ENCODE results near the gene PLA2G6.
"Not testable (repeated sequence)": the region's sequence is repeated elsewhere in the genome, so short reads cannot be mapped to it uniquely, and the experiment has no call there.

PLA2G6 gene

GRCh38 chr22:38192475-38192863, 10.8 kb upstream of the PLA2G6 start:
- Histone ChIP-seq H3K4me1 (ENCODE audit: control insufficient read depth, insufficient read depth, low read length) (no peaks in the 10 kb centered on the region), H3K36me3 (ENCODE audit: control insufficient read depth, insufficient read depth, low read length) (no peaks in the 10 kb centered on the region), H3K4me3 (ENCODE audit: low read length) (no peak overlapping the region), H3K9ac (ENCODE audit: low read length) (no peak overlapping the region), H3K27me3 (ENCODE audit: control insufficient read depth, insufficient read depth, low read length) (no peaks in the 10 kb centered on the region), H3K27ac (ENCODE audit: low read depth, low read length) (no peak overlapping the region)

GRCh38 chr22:38191731-38192474, 10.3 kb upstream of the PLA2G6 start:
- H3K4me1 ChIP-seq (ENCODE audit: control insufficient read depth, insufficient read depth, low read length) = no peaks in the 10 kb centered on the region
- H3K9ac ChIP-seq (ENCODE audit: low read length) = no peak overlapping the region
- no peaks in the 10 kb centered on the region for H3K36me3 ChIP-seq (ENCODE audit: control insufficient read depth, insufficient read depth, low read length)
- no peak overlapping the region for H3K27ac ChIP-seq (ENCODE audit: low read depth, low read length)
- H3K4me3 ChIP-seq (ENCODE audit: low read length) = no peak overlapping the region
- no peaks in the 10 kb centered on the region for H3K27me3 ChIP-seq (ENCODE audit: control insufficient read depth, insufficient read depth, low read length)

GRCh38 chr22:38191055-38191454, 9.4 kb upstream of the PLA2G6 start:
- H3K27ac ChIP-seq (ENCODE audit: low read depth, low read length) = no peak overlapping the region
- H3K27me3 ChIP-seq (ENCODE audit: control insufficient read depth, insufficient read depth, low read length) = no peaks in the 10 kb centered on the region

GRCh38 chr22:38190581-38190980, 9.0 kb upstream of the PLA2G6 start:
- Histone ChIP-seq H3K4me1 (ENCODE audit: control insufficient read depth, insufficient read depth, low read length) (no peaks in the 10 kb centered on the region), H3K36me3 (ENCODE audit: control insufficient read depth, insufficient read depth, low read length) (no peaks in the 10 kb centered on the region), H3K27me3 (ENCODE audit: control insufficient read depth, insufficient read depth, low read length) (no peaks in the 10 kb centered on the region), H3K27ac (ENCODE audit: low read depth, low read length) (no peak overlapping the region), H3K9ac (ENCODE audit: low read length) (no peak overlapping the region), H3K4me3 (ENCODE audit: low read length) (no peak overlapping the region)

More at GRCh38 chr22:38191055-38191454, 9.4 kb upstream of the PLA2G6 start:
- H3K4me1 ChIP-seq (ENCODE audit: control insufficient read depth, insufficient read depth, low read length) = no peaks in the 10 kb centered on the region
- no peak overlapping the region for H3K4me3 ChIP-seq (ENCODE audit: low read length)
- H3K9ac ChIP-seq (ENCODE audit: low read length) = no peak overlapping the region
- H3K36me3 ChIP-seq (ENCODE audit: control insufficient read depth, insufficient read depth, low read length) = no peaks in the 10 kb centered on the region

- no peak overlapping the region for H3K4me3 ChIP-seq (ENCODE audit: low read length)
- H3K36me3 ChIP-seq (ENCODE audit: control insufficient read depth, insufficient read depth, low read length) = no peaks in the 10 kb centered on the region
- H3K27ac ChIP-seq (ENCODE audit: low read depth, low read length) = no peak overlapping the region
- no peaks in the 10 kb centered on the region for H3K27me3 ChIP-seq (ENCODE audit: control insufficient read depth, insufficient read depth, low read length)
- no peak overlapping the region for H3K9ac ChIP-seq (ENCODE audit: low read length)
- no peaks in the 10 kb centered on the region for H3K4me1 ChIP-seq (ENCODE audit: control insufficient read depth, insufficient read depth, low read length)
These were observed 7.5 kb upstream of the PLA2G6 start for GRCh38 chr22:38189104-38189503.

GRCh38 chr22:38187413-38188212, 6.0 kb upstream of the PLA2G6 start:
- Histone ChIP-seq H3K27me3 (ENCODE audit: control insufficient read depth, insufficient read depth, low read length) (no peaks in the 10 kb centered on the region), H3K27ac (ENCODE audit: low read depth, low read length) (no peak overlapping the region)

GRCh38 chr22:38186429-38186828, 4.8 kb upstream of the PLA2G6 start:
- no peaks in the 10 kb centered on the region for H3K27me3 ChIP-seq (ENCODE audit: control insufficient read depth, insufficient read depth, low read length)
- H3K4me3 ChIP-seq (ENCODE audit: low read length) = no peak overlapping the region
- H3K4me1 ChIP-seq (ENCODE audit: control insufficient read depth, insufficient read depth, low read length) = no peaks in the 10 kb centered on the region
- no peak overlapping the region for H3K9ac ChIP-seq (ENCODE audit: low read length)
- no peaks in the 10 kb centered on the region for H3K36me3 ChIP-seq (ENCODE audit: control insufficient read depth, insufficient read depth, low read length)
- no peak overlapping the region for H3K27ac ChIP-seq (ENCODE audit: low read depth, low read length)

More at GRCh38 chr22:38187413-38188212, 6.0 kb upstream of the PLA2G6 start:
- Histone ChIP-seq H3K4me3 (ENCODE audit: low read length) (no peak overlapping the region), H3K36me3 (ENCODE audit: control insufficient read depth, insufficient read depth, low read length) (no peaks in the 10 kb centered on the region), H3K9ac (ENCODE audit: low read length) (no peak overlapping the region), H3K4me1 (ENCODE audit: control insufficient read depth, insufficient read depth, low read length) (no peaks in the 10 kb centered on the region)

- Histone ChIP-seq H3K36me3 (ENCODE audit: control insufficient read depth, insufficient read depth, low read length) (no peaks in the 10 kb centered on the region), H3K4me1 (ENCODE audit: control insufficient read depth, insufficient read depth, low read length) (peaks cover 6% of the 10 kb centered on the region), H3K27ac (ENCODE audit: low read depth, low read length) (no peak overlapping the region), H3K4me3 (ENCODE audit: low read length) (no peak overlapping the region), H3K27me3 (ENCODE audit: control insufficient read depth, insufficient read depth, low read length) (no peaks in the 10 kb centered on the region), H3K9ac (ENCODE audit: low read length) (no peak overlapping the region)
These were observed 3.2 kb upstream of the PLA2G6 start for GRCh38 chr22:38184788-38185187.

GRCh38 chr22:38180841-38181452, 683 bp downstream of the PLA2G6 start:
- Histone ChIP-seq H3K9ac (ENCODE audit: low read length) (peak overlapping the region; percentile 88), H3K4me3 (ENCODE audit: low read length) (peak overlapping the region; percentile 84), H3K27ac (ENCODE audit: low read depth, low read length) (peak overlapping the region; percentile 83), H3K4me1 (ENCODE audit: control insufficient read depth, insufficient read depth, low read length) (peaks cover 14% of the 10 kb centered on the region), H3K36me3 (ENCODE audit: control insufficient read depth, insufficient read depth, low read length) (no peaks in the 10 kb centered on the region), H3K27me3 (ENCODE audit: control insufficient read depth, insufficient read depth, low read length) (no peaks in the 10 kb centered on the region)

GRCh38 chr22:38178605-38178937, 3.1 kb downstream of the PLA2G6 start:
- peak overlapping the region; percentile 41 for H3K27ac ChIP-seq (ENCODE audit: low read depth, low read length)
- peaks cover 16% of the 10 kb centered on the region for H3K4me1 ChIP-seq (ENCODE audit: control insufficient read depth, insufficient read depth, low read length)
- H3K36me3 ChIP-seq (ENCODE audit: control insufficient read depth, insufficient read depth, low read length); H3K9ac ChIP-seq (ENCODE audit: low read length); H3K27me3 ChIP-seq (ENCODE audit: control insufficient read depth, insufficient read depth, low read length); H3K4me3 ChIP-seq (ENCODE audit: low read length): not testable (repeated sequence)

GRCh38 chr22:38177926-38178604, 3.6 kb downstream of the PLA2G6 start:
- no peak overlapping the region for H3K4me3 ChIP-seq (ENCODE audit: low read length)
- H3K4me1 ChIP-seq (ENCODE audit: control insufficient read depth, insufficient read depth, low read length) = peaks cover 16% of the 10 kb centered on the region

GRCh38 chr22:38177571-38177925, 4.1 kb downstream of the PLA2G6 start:
- not testable (repeated sequence) for H3K9ac ChIP-seq (ENCODE audit: low read length); H3K27me3 ChIP-seq (ENCODE audit: control insufficient read depth, insufficient read depth, low read length); H3K4me3 ChIP-seq (ENCODE audit: low read length); H3K36me3 ChIP-seq (ENCODE audit: control insufficient read depth, insufficient read depth, low read length)
- Histone ChIP-seq H3K4me1 (ENCODE audit: control insufficient read depth, insufficient read depth, low read length) (peaks cover 16% of the 10 kb centered on the region), H3K27ac (ENCODE audit: low read depth, low read length) (peak overlapping the region; percentile 41)

More at GRCh38 chr22:38177926-38178604, 3.6 kb downstream of the PLA2G6 start:
- Histone ChIP-seq H3K36me3 (ENCODE audit: control insufficient read depth, insufficient read depth, low read length) (no peaks in the 10 kb centered on the region), H3K27ac (ENCODE audit: low read depth, low read length) (peak overlapping the region; percentile 41), H3K27me3 (ENCODE audit: control insufficient read depth, insufficient read depth, low read length) (no peaks in the 10 kb centered on the region), H3K9ac (ENCODE audit: low read length) (no peak overlapping the region)

Measured in rectal smooth muscle tissue (tissue), 1 donor.